Brain microvascular endothelial cell (primary cell): Measurements from ENCODE around the gene NEU4.
A peak's percentile ranks its signal among the peaks of the same experiment; 100 is the strongest.

Experiments used
- DNase-seq: peaks from one replicate; pipeline ENCODE4 v3.0.0-alpha.2; 2020
- H3K27ac ChIP-seq: fragments of 250-450 bp; sonication (Bioruptor Pico); 2 replicates; pipeline ENCODE4 v1.5.1; 2020; ENCODE audit warnings: mild to moderate bottlenecking, moderate library complexity
- H3K27me3 ChIP-seq: fragments of 250-450 bp; sonication (Bioruptor Pico); replicated peaks from 2 replicates; pipeline ENCODE4 v1.5.1; 2020; ENCODE audit warnings: mild to moderate bottlenecking
- H3K36me3 ChIP-seq: fragments of 250-450 bp; sonication (Bioruptor Pico); replicated peaks from 2 replicates; pipeline ENCODE4 v1.5.1; 2020; ENCODE audit warnings: mild to moderate bottlenecking
- H3K4me3 ChIP-seq: 2 replicates; pipeline ENCODE4 v1.5.1; 2011; ENCODE audit warnings: low read depth, mild to moderate bottlenecking, control low read depth, low read length, moderate library complexity
- in situ Hi-C: cut with HindIII; loops from 2 replicates; pipeline ENCODE4 v1.10.0; 2017; ENCODE audit warnings: low sequenced_read_pairs, low pct_ligation_motif_present
- TF ChIP-seq, protein P1 (sequence below): IDR thresholded peaks from 2 replicates; pipeline ENCODE4 v1.5.1; 2011; ENCODE audit warnings: low read depth, mild to moderate bottlenecking, moderate library complexity, low read length, control low read depth, inconsistent platforms; ENCODE audit errors: missing control alignments

Gene NEU4

DNA sequence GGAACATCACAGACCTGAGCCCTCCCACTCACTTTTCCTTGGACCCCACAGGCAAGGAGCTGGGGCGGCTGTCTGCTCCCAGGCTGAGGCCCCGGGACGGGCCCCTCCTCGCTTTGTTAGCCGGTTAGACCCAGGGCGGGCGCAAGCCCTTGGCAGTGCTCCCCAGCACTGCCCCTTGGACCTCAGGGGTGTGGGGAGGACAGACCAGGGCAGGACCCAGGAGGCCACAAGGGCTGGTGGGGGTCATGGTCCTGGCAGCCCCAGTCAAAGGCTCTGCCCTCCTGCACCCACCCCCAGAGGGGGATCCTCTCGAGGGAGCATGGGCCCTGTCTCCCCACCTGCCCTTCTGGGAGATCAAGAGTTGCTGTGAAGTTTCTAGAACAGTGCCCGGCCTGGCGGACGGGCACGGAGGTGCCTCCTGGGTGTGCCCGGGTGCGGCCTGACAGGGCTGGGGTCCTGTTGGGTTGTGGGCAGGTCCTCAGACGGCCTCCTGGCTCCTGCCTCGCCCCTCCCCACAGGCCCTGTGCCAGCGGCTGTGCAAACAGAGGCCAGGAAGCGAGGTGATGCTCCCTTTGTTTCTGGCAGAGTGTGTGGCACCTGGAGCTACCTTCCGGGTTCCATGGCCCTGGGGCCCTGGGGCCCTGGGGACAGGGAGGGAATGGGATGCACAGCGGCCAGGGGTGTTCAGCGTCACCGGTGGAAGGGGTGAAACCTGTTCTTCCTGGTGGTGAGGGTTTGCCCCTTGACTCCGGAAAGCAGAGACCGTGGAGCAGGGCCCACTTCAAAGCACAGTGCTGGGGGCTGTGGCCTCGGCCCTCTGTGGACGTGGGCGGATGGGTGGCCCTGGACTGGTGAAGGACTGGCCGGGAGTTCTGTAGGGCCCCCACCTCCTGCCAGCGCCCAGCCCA lies 35.2 kb upstream of the NEU4 start:
- Histone ChIP-seq H3K4me3 (no peak overlapping the region), H3K27me3 (no peaks in the 10 kb centered on the region), H3K36me3 (no peaks in the 10 kb centered on the region), H3K27ac (no peak overlapping the region)
- DNase-seq = no peak
- in situ Hi-C loops = no loop called here
- TF ChIP-seq, protein P1, sequence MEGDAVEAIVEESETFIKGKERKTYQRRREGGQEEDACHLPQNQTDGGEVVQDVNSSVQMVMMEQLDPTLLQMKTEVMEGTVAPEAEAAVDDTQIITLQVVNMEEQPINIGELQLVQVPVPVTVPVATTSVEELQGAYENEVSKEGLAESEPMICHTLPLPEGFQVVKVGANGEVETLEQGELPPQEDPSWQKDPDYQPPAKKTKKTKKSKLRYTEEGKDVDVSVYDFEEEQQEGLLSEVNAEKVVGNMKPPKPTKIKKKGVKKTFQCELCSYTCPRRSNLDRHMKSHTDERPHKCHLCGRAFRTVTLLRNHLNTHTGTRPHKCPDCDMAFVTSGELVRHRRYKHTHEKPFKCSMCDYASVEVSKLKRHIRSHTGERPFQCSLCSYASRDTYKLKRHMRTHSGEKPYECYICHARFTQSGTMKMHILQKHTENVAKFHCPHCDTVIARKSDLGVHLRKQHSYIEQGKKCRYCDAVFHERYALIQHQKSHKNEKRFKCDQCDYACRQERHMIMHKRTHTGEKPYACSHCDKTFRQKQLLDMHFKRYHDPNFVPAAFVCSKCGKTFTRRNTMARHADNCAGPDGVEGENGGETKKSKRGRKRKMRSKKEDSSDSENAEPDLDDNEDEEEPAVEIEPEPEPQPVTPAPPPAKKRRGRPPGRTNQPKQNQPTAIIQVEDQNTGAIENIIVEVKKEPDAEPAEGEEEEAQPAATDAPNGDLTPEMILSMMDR = no peak

DNA sequence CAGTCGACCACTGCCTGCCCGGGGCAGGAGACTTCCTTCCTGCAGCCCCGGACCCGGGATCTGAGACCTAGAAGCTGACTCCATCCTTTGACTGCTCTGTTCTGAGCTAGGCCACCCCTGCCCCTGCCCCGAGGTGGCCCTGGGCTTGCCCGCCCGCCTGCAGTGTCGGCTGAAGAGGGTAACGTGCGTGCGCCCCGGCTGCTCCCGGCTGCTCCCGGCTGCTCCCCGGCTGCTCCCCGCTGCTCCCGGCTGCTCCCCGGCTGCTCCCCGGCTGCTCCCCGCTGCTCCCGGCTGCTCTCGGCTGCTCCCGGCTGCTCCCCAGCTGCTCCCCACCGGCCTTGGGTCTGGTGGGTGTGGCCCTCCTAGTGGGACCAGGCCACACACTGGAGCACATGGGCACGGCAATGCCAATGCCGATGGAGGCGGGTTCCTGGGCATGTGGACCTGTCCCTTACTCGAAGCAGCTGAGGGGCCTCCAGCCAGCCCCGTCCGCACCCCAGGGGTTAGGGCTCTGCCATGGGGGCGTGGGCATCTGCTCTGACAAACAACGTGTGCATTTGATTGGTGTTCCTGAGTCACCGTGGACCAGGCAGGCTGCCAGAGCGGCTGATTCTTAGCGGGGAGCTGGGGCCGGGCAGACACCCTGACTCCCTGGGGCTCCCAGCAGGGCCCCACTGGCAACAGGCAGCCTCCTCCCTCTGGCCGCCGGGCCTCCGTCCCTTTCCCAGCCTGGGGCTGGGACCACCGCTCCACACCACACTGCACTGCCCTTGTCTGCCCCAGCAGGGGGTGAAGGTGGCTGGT lies 34.4 kb upstream of the NEU4 start:
- no peaks in the 10 kb centered on the region for H3K36me3 ChIP-seq
- peak; percentile 73 for DNase-seq
- no peak overlapping the region for H3K27ac ChIP-seq
- TF ChIP-seq, protein P1 = no peak
- H3K27me3 ChIP-seq = no peaks in the 10 kb centered on the region
- no peak overlapping the region for H3K4me3 ChIP-seq
- in situ Hi-C loops = no loop called here

DNA sequence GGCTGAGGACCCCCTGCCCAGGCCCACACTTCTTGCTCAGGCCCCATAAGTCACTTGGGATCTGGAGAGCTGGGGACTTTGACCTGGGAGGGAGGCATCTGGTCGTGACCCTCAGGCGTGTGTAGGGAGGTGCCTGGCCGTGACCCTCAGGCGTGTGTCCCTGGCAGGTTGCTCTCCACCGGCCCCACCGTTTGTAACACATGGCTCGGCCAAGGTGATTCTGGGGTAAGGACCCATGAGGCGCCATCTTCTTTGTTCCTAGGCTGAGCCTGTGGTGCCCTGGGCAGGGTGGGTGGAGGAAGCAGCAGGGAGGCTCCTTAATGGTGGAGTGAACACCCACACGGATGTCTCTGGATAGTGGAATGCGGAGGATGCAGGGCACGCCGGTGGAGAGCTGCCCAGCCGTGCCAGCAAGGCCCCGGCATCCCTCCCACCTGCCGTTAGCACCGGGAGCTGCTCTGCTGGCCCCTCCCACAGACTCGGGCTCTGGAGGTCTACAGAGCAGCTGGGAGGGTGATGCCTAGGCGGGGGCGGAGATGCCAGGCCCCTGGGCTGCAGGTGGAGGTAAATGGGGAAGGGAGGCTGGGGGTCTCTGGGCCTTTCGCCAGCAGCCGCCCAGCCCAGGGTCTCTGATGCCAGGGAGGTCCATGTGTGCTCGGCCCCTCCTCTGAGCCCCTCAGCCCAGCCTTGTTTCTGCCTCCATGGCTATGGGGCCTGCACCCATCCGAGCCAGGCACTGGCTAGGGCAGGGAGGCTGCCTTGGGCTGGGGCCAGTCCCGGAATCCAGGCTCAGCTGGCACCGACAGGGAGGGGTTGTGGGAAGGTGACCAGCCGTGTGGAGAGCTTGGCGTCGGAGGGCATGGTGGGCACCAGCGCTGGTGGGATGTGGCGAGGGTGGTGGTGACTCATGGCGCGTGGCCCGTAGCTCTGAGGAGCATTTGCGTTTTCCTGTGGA lies 33.5 kb upstream of the NEU4 start:
- H3K27me3 ChIP-seq = no peaks in the 10 kb centered on the region
- TF ChIP-seq, protein P1 = no peak
- no peak for DNase-seq

DNA sequence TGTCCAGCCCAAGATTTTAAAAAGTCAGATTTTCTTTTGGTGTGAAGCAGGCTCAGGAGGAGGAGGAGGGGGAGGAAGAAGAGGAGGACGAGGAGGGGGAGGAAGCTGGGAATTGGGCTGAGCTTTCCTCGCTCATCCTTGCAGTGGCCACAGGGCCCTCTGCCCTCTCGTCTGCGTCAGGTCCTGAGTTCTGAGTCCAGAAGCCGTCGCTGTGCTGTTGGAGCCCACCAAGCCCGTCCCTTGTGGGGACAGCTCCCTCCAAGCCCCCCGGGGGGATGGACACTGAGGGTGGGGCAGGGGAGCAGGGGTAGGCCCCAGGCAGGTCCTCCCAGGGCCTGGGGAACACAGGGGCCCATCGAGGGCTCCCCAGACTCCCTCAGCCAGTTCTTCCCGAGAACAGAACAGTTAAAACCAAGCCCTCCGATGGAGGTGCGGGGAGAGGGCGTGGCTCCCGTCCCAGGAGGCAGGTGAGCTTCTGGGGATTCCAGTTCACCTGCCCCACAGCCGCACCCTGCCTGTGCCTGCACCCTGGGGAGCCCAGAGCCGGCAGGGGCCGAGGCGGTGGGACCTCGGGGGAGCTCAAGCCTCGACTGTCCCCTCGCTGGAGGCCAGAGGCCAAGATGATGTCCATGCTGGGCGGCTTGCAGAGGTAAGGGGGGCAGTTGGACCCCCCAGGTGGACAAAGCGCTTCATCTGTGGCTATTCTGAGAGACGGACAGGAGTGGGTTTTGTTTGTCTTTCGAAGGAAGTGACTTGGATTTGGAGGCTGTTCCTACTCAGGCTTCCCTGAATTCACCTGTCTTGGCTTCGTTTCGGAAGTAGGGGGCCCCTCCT lies 32.4 kb upstream of the NEU4 start, which contains the start of gene GAL3ST2:
Gene GAL3ST2 (plus strand): TSS at position 487 of the 834 bp plus-strand sequence. CDS start 134 bp downstream, at position 621.
- no peak within 1 kb of the TSS for H3K27ac ChIP-seq
- in situ Hi-C loops = no loop called here
- TF ChIP-seq, protein P1 = no peak
- no peaks in the 10 kb centered on the region for H3K36me3 ChIP-seq
- no peak for DNase-seq
- no peak within 1 kb of the TSS for H3K4me3 ChIP-seq
- H3K27me3 ChIP-seq = no peaks in the 10 kb centered on the region

More for the DNA sequence above, 33.5 kb upstream of the NEU4 start:
- Histone ChIP-seq H3K27ac (no peak overlapping the region), H3K4me3 (no peak overlapping the region), H3K36me3 (no peaks in the 10 kb centered on the region)
- in situ Hi-C loops = no loop called here
